Naive thymus-derived CD4-positive, alpha-beta T cell (primary cell): Measurements from ENCODE around the gene BTN1A1. TPM values are rescaled to one million over a fixed set of nuclear protein-coding genes. Genes with fewer than 3 reads are reported as not detected.

Experiments used
- ATAC-seq: fragments of 150-1000 bp; cut with Tn5 transposase; 2 replicates; pipeline ENCODE4 v1.10.0; 2021; ENCODE audit warnings: mild to moderate bottlenecking, moderate library complexity
- CTCF ChIA-PET: fragments of 350-600 bp; sonication (Branson Sonifier 250); formaldehyde crosslinking; loops from one replicate; lab custom pipeline; 2021; ENCODE audit warnings: antibody characterized with exemption; lab: Charles Lee
- POLR2A ChIA-PET: fragments of 350-600 bp; sonication (Branson Sonifier 250); formaldehyde crosslinking; loops from one replicate; lab custom pipeline; 2021; ENCODE audit warnings: antibody characterized with exemption, inconsistent platforms; lab: Charles Lee
- DNase-seq, 9 donors: peaks; one replicate each; pipeline versions ENCODE4 v3.0.0 to v3.0.0-alpha.2; 2020 to 2022; ENCODE audit warnings: mixed read lengths in 1 of 9
- H3K27ac ChIP-seq: one replicate; pipeline ENCODE4 v1.7.0; 2013; ENCODE audit warnings: mild to moderate bottlenecking, low read depth, low read length, moderate library complexity
- H3K27me3 ChIP-seq, 2 donors: one replicate each; pipeline ENCODE4 v1.7.0; 2013; ENCODE audit warnings: low read length in 2 of 2, mild to moderate bottlenecking in 2 of 2, moderate library complexity in 2 of 2; ENCODE audit not compliant: control insufficient read depth in 2 of 2, insufficient read depth in 2 of 2
- H3K36me3 ChIP-seq, 3 experiments: 1 replicate in 2 of 3; 2 replicates in 1 of 3; pipeline ENCODE4 v1.7.0; 2013; ENCODE audit warnings: low read length in 3 of 3, mild to moderate bottlenecking in 3 of 3, moderate library complexity in 1 of 3; ENCODE audit not compliant: insufficient read depth in 3 of 3, control insufficient read depth in 2 of 3
- H3K4me1 ChIP-seq, 2 donors: one replicate each; pipeline ENCODE4 v1.7.0; 2013; ENCODE audit warnings: low read length in 2 of 2, mild to moderate bottlenecking in 2 of 2, moderate library complexity in 1 of 2; ENCODE audit not compliant: control insufficient read depth in 2 of 2, insufficient read depth in 2 of 2
- H3K4me3 ChIP-seq: 2 replicates; pipeline ENCODE4 v1.7.0; 2013; ENCODE audit warnings: mild to moderate bottlenecking, low read length
- H3K9me3 ChIP-seq, 3 experiments: 1 replicate in 2 of 3; 2 replicates in 1 of 3; pipeline ENCODE4 v1.7.0; 2013; ENCODE audit warnings: low read length in 3 of 3; ENCODE audit not compliant: control insufficient read depth in 2 of 3
- H3K27ac Mint-ChIP-seq, 9 donors: one replicate each; pipeline ENCODE4 v1.8.0; 2020 to 2022; ENCODE audit warnings: mixed read lengths in 9 of 9, mild to moderate bottlenecking in 8 of 9, moderate library complexity in 5 of 9, inconsistent platforms in 2 of 9
- H3K27me3 Mint-ChIP-seq, 5 donors: one replicate each; pipeline ENCODE4 v1.8.0; 2021 to 2022; ENCODE audit warnings: mixed read lengths in 5 of 5, mild to moderate bottlenecking in 1 of 5
- H3K36me3 Mint-ChIP-seq, 5 donors: one replicate each; pipeline ENCODE4 v1.8.0; 2020 to 2022; ENCODE audit warnings: mixed read lengths in 5 of 5, mild to moderate bottlenecking in 3 of 5, inconsistent platforms in 1 of 5
- H3K4me1 Mint-ChIP-seq, 7 donors: one replicate each; pipeline ENCODE4 v1.8.0; 2020 to 2022; ENCODE audit warnings: mixed read lengths in 7 of 7, mild to moderate bottlenecking in 3 of 7, inconsistent platforms in 1 of 7
- H3K4me3 Mint-ChIP-seq, 10 donors: one replicate each; pipeline ENCODE4 v1.8.0; 2020 to 2022; ENCODE audit warnings: mild to moderate bottlenecking in 10 of 10, mixed read lengths in 10 of 10, moderate library complexity in 6 of 10, inconsistent platforms in 2 of 10
- H3K9me3 Mint-ChIP-seq, 11 donors: one replicate each; pipeline ENCODE4 v1.8.0; 2020 to 2022; ENCODE audit warnings: mixed read lengths in 11 of 11, mild to moderate bottlenecking in 4 of 11, inconsistent platforms in 1 of 11, moderate library complexity in 1 of 11
- intact Hi-C, 2 donors: fragments of 100-400 bp; cut with micrococcal nuclease; formaldehyde crosslinking; loops; one replicate each; pipeline ENCODE4 v1.15.1; 2023
- polyA plus RNA-seq, 2 donors: library from polyadenylated mRNA; unstranded; fragments of 300-500 nt; fragmentation: Illumina TruSeq; gene quantifications; one replicate each; pipeline ENCODE4 v1.2.3, GENCODE V29; 2021
- total RNA-seq, 6 experiments: library from RNA in 5 of 6; stranded (reverse) in 5 of 6; gene quantifications; 1 replicate in 5 of 6; 2 replicates in 1 of 6; pipeline ENCODE4 v1.2.3 and lab custom pipeline; 2021 to 2026

Gene BTN1A1
- total and polyA plus RNA-seq, 7 experiments from 2014 or later = not detected

GRCh38 chr6:26538572-26538902 lies 38.4 kb downstream of the BTN1A1 start:
- Mint-ChIP-seq H3K36me3 (peaks cover 0 to 15% (median 9%) of the 10 kb centered on the region in 5 donors), H3K27me3 (peaks cover 0 to 5% (median 0%) of the 10 kb centered on the region in 5 donors), H3K27ac (peak overlapping the region; percentile 91 to 99 (median 98)), H3K4me3 (peak overlapping the region; percentile 88 to 99 (median 94)), H3K9me3 (peaks cover 0 to 19% (median 0%) of the 10 kb centered on the region in 11 donors), H3K4me1 (peaks cover 43 to 70% (median 59%) of the 10 kb centered on the region in 7 donors)
- ChIA-PET CTCF (interaction anchor here (0.8 to 1.0 kb wide), 2 partner anchors 192 to 355 kb away, joined by 3 to 4 read pairs; a partner anchor contains a TSS), POLR2A (interaction anchor here (0.7 to 7.7 kb wide), 30 partner anchors 9 to 414 kb away, joined by 3 to 101 read pairs (median 6); a partner anchor contains a TSS)
- H3K4me3 ChIP-seq = peak overlapping the region; percentile 76
- H3K9me3 ChIP-seq = no peaks in the 10 kb centered on the region
- no peaks in the 10 kb centered on the region for H3K27me3 ChIP-seq
- H3K36me3 ChIP-seq = peaks cover 0 to 14% (median 7%) of the 10 kb centered on the region in 3 experiments
- DNase-seq (no peak), ATAC-seq (no peak)
- intact Hi-C loops = loop anchor here (1.0 to 10.0 kb wide), 9 partner anchors 15 to 1334 kb away; partner anchors contain the start of genes ABT1 (in 2 of the 2) and BTN2A2 (in 1 of the 2)
- H3K4me1 ChIP-seq = peaks cover 20 to 23% of the 10 kb centered on the region in 2 donors
- peak overlapping the region; percentile 88 for H3K27ac ChIP-seq

- H3K27me3 Mint-ChIP-seq = peaks cover 0 to 5% (median 0%) of the 10 kb centered on the region in 5 donors
- Histone ChIP-seq H3K9me3 (no peaks in the 10 kb centered on the region), H3K27ac (peak overlapping the region; percentile 88), H3K36me3 (peaks cover under 1 to 14% (median 7%) of the 10 kb centered on the region in 3 experiments), H3K4me1 (peaks cover 20 to 23% of the 10 kb centered on the region in 2 donors), H3K27me3 (no peaks in the 10 kb centered on the region), H3K4me3 (peak overlapping the region; percentile 76)
- ATAC-seq = no peak
- ChIA-PET CTCF (no interaction called here), POLR2A (interaction anchor here (0.7 to 7.7 kb wide), 14 partner anchors 8 to 453 kb away, joined by 3 to 101 read pairs (median 11); a partner anchor contains a TSS)
- peaks cover 0 to 19% (median 11%) of the 10 kb centered on the region in 5 donors for H3K36me3 Mint-ChIP-seq
- DNase-seq = no peak
- H3K27ac Mint-ChIP-seq = peak overlapping the region; percentile 91 to 99 (median 98)
- H3K9me3 Mint-ChIP-seq = peaks cover 0 to 19% (median 0%) of the 10 kb centered on the region in 11 donors
- peaks cover 39 to 70% (median 59%) of the 10 kb centered on the region in 7 donors for H3K4me1 Mint-ChIP-seq
- peak overlapping the region; percentile 88 to 99 (median 94) for H3K4me3 Mint-ChIP-seq
- intact Hi-C loops = loop anchor here in 1 of 2 donors (5.0 to 10.0 kb wide), 4 partner anchors 157 to 1333 kb away; partner anchors contain the start of gene BTN2A2
These were observed 39.0 kb downstream of the BTN1A1 start for GRCh38 chr6:26539071-26539615.

- Histone ChIP-seq H3K27me3 (no peaks in the 10 kb centered on the region), H3K4me3 (no peak overlapping the region), H3K9me3 (no peaks in the 10 kb centered on the region), H3K27ac (no peak overlapping the region), H3K4me1 (peaks cover 11 to 12% of the 10 kb centered on the region in 2 donors), H3K36me3 (peaks cover 5 to 26% (median 7%) of the 10 kb centered on the region in 3 experiments)
- Mint-ChIP-seq H3K36me3 (peaks cover 0 to 32% (median 16%) of the 10 kb centered on the region in 5 donors), H3K9me3 (peaks cover 0 to 18% (median 0%) of the 10 kb centered on the region in 11 donors), H3K27ac (peak overlapping the region in 6 of 9 donors; percentile 30 to 86 (median 50)), H3K4me1 (peaks cover 38 to 64% (median 56%) of the 10 kb centered on the region in 7 donors), H3K4me3 (peak overlapping the region in 8 of 10 donors; percentile 10 to 99 (median 28)), H3K27me3 (peaks cover 0 to 5% (median 0%) of the 10 kb centered on the region in 5 donors)
- DNase-seq (no peak), ATAC-seq (no peak)
- intact Hi-C loops = no loop called here
- ChIA-PET CTCF (interaction anchor here (1.2 to 1.3 kb wide), 2 partner anchors 13 to 28 kb away, joined by 3 read pairs; no protein-coding TSS in a partner anchor), POLR2A (interaction anchor here (1.0 to 2.1 kb wide), 4 partner anchors 9 to 20 kb away, joined by 3 to 5 read pairs (median 4); no protein-coding TSS in a partner anchor)
These were observed 41.5 kb downstream of the BTN1A1 start for GRCh38 chr6:26541579-26541978.

GRCh38 chr6:26543953-26544352 lies 43.9 kb downstream of the BTN1A1 start:
- H3K36me3 Mint-ChIP-seq = peaks cover 0 to 29% (median 16%) of the 10 kb centered on the region in 5 donors
- Histone ChIP-seq H3K27ac (no peak overlapping the region), H3K4me1 (peaks cover 5 to 8% of the 10 kb centered on the region in 2 donors), H3K36me3 (peaks cover 5 to 17% (median 7%) of the 10 kb centered on the region in 3 experiments), H3K9me3 (no peaks in the 10 kb centered on the region), H3K4me3 (no peak overlapping the region), H3K27me3 (no peaks in the 10 kb centered on the region)
- peak overlapping the region in 1 of 10 donors; percentile 25 for H3K4me3 Mint-ChIP-seq
- CTCF ChIA-PET = interaction anchor here (1.2 kb wide), 1 partner anchor 10 kb away, joined by 3 read pairs; no protein-coding TSS in a partner anchor
- peaks cover 27 to 47% (median 44%) of the 10 kb centered on the region in 7 donors for H3K4me1 Mint-ChIP-seq
- DNase-seq = peak in 2 of 9 donors; percentile 13 to 23
- intact Hi-C loops = loop anchor here in 1 of 2 donors (1.0 kb wide), 1 partner anchor 9 kb away; no protein-coding TSS in a partner anchor
- POLR2A ChIA-PET = no interaction called here
- no peaks in the 10 kb centered on the region for H3K9me3 Mint-ChIP-seq
- H3K27ac Mint-ChIP-seq = peak overlapping the region in 6 of 9 donors; percentile 4 to 74 (median 16)
- H3K27me3 Mint-ChIP-seq = no peaks in the 10 kb centered on the region
- peak; percentile 68 for ATAC-seq

- no peaks in the 10 kb centered on the region for H3K9me3 Mint-ChIP-seq
- no peaks in the 10 kb centered on the region for H3K27me3 Mint-ChIP-seq
- H3K36me3 Mint-ChIP-seq = peaks cover 0 to 29% (median 16%) of the 10 kb centered on the region in 5 donors
- no peak overlapping the region for H3K4me3 Mint-ChIP-seq
- ChIA-PET CTCF (interaction anchor here (1.2 kb wide), 1 partner anchor 9 kb away, joined by 3 read pairs; no protein-coding TSS in a partner anchor), POLR2A (interaction anchor here (1.4 to 1.5 kb wide), 2 partner anchors 8 to 42 kb away, joined by 3 to 4 read pairs; no protein-coding TSS in a partner anchor)
- peak overlapping the region in 2 of 9 donors; percentile 4 to 13 for H3K27ac Mint-ChIP-seq
- Histone ChIP-seq H3K27me3 (no peaks in the 10 kb centered on the region), H3K4me1 (peaks cover 0 to 3% of the 10 kb centered on the region in 2 donors), H3K27ac (no peak overlapping the region), H3K36me3 (peaks cover 5 to 17% (median 7%) of the 10 kb centered on the region in 3 experiments), H3K9me3 (no peaks in the 10 kb centered on the region), H3K4me3 (no peak overlapping the region)
- H3K4me1 Mint-ChIP-seq = peaks cover 22 to 42% (median 41%) of the 10 kb centered on the region in 7 donors
- DNase-seq = no peak
- intact Hi-C loops = loop anchor here in 1 of 2 donors (1.0 kb wide), 1 partner anchor 9 kb away; no protein-coding TSS in a partner anchor
- ATAC-seq = no peak
These were observed 44.4 kb downstream of the BTN1A1 start for GRCh38 chr6:26544473-26544872.

GRCh38 chr6:26545627-26546026 lies 45.5 kb downstream of the BTN1A1 start:
- Histone ChIP-seq H3K4me3 (no peak overlapping the region), H3K36me3 (peaks cover 5 to 17% (median 7%) of the 10 kb centered on the region in 3 experiments), H3K27me3 (no peaks in the 10 kb centered on the region), H3K9me3 (no peaks in the 10 kb centered on the region), H3K4me1 (no peaks in the 10 kb centered on the region), H3K27ac (no peak overlapping the region)
- ATAC-seq (peak; percentile 70), DNase-seq (no peak)
- intact Hi-C loops = no loop called here
- Mint-ChIP-seq H3K27me3 (no peaks in the 10 kb centered on the region), H3K36me3 (peaks cover 0 to 24% (median 10%) of the 10 kb centered on the region in 5 donors), H3K4me3 (no peak overlapping the region), H3K9me3 (no peaks in the 10 kb centered on the region), H3K27ac (peak overlapping the region in 2 of 9 donors; percentile 6 to 72), H3K4me1 (peaks cover 21 to 40% (median 35%) of the 10 kb centered on the region in 7 donors)
- CTCF ChIA-PET = interaction anchor here (1.3 kb wide), 1 partner anchor 204 kb away, joined by 4 read pairs; no protein-coding TSS in a partner anchor
- POLR2A ChIA-PET = interaction anchor here (1.1 to 4.0 kb wide), 7 partner anchors 7 to 44 kb away, joined by 3 to 13 read pairs (median 4); partner anchors contain the start of gene HMGN4
